Measurements from ENCODE around the gene IRAK3.
A peak's percentile ranks its signal among the peaks of the same experiment; 100 is the strongest.

IRAK3 gene

DNA sequence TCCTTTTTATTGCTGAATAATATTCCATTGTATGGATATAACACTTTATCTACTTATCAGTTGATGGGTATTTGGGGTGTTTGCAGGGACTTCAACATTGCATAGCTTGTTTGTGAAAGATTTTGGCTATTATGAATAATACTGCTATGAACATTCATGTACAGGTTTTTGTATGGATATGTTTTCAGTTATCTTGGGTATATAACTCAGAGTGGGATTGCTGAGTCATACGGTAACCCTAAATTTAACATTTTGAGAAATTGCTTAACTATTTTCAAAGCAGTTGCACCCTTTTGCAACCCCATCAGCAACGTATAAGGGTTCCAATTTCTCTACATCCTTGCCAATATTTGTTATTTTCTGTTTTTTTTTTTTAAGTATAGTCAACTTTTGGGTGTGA is 86.0 kb downstream of the IRAK3 start:
- H3K4me3 ChIP-seq (ENCODE audit: low read depth, low read length) = no peak overlapping the region
- TF ChIP-seq, protein P1, sequence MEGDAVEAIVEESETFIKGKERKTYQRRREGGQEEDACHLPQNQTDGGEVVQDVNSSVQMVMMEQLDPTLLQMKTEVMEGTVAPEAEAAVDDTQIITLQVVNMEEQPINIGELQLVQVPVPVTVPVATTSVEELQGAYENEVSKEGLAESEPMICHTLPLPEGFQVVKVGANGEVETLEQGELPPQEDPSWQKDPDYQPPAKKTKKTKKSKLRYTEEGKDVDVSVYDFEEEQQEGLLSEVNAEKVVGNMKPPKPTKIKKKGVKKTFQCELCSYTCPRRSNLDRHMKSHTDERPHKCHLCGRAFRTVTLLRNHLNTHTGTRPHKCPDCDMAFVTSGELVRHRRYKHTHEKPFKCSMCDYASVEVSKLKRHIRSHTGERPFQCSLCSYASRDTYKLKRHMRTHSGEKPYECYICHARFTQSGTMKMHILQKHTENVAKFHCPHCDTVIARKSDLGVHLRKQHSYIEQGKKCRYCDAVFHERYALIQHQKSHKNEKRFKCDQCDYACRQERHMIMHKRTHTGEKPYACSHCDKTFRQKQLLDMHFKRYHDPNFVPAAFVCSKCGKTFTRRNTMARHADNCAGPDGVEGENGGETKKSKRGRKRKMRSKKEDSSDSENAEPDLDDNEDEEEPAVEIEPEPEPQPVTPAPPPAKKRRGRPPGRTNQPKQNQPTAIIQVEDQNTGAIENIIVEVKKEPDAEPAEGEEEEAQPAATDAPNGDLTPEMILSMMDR (IDR thresholded peaks at IDR 0.05; ENCODE audit: borderline replicate concordance, insufficient read depth, low read depth, low read length) = no peak

DNA sequence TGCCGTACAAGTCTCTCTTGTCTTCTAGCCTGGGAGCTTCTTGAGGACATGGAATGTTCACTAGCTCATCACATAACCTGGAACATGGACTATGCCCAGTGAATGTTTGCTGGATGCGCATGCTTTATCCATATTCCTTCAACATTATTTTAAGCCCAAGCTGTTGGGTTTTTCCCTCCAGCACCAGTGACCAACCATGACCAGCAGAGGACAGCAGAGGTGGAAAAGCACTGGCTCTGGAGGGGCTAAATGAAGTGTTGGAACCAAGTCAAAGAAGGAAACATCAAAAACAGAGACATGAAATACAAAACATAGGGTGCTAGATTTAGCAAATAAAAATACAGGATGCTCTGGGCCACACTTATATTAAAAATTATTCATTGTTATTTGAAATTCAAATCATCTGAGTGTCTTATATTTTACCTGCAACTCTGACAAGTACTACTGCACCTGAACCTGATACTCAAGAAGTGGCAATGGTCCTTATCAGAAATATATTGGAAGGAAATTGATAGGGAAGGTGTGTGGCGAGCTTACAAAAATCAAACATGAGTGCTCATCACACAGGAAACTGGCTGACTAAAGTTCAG is 90.2 kb downstream of the IRAK3 start:
- TF ChIP-seq, protein P1 (IDR thresholded peaks at IDR 0.05; ENCODE audit: borderline replicate concordance, insufficient read depth, low read depth, low read length) = peak; percentile 55; the same call in 1 of the 2 replicates
- no peak overlapping the region for H3K4me3 ChIP-seq (ENCODE audit: low read depth, low read length)

DNA sequence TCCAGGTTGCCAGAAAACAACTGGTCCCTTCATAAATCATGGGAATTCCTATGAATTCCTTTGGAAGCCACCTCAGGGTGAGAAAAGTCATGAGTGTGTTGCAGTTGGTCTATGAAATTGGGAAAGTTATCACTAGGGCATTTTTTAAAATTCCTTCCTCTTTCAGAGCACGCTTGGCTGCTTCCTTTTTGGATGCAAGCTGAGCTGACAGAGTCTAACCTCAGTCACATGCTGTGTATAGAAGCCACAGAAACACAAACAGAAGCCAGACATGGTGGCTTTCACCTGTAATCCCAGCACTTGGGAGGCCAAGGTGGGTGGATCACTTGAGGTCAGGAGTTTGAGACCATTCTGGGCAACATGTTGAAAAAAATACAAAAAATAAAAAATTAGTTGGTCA is 91.5 kb downstream of the IRAK3 start:
- TF ChIP-seq, protein P1 (IDR thresholded peaks at IDR 0.05; ENCODE audit: borderline replicate concordance, insufficient read depth, low read depth, low read length) = no peak
- H3K4me3 ChIP-seq (ENCODE audit: low read depth, low read length) = no peak overlapping the region

DNA sequence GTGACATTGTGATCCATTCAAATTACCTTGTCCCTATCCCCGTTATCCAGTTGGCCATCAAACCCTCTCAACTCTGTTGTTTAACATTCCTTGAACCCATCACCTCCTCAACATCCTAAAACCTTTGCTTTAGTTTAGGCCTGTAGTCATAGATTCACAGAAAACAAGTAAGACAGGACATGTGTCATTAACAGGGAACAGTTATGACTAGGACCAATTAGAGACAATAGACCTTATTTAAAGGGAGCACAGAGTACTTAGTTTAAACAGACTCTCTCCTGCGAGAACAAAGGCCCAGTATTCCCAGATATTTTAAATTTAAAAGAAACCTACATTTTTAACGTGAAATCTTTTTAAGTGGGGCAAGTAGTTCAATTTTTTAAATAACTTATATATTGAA is 93.2 kb downstream of the IRAK3 start:
- no peak overlapping the region for H3K4me3 ChIP-seq (ENCODE audit: low read depth, low read length)
- TF ChIP-seq, protein P1 (IDR thresholded peaks at IDR 0.05; ENCODE audit: borderline replicate concordance, insufficient read depth, low read depth, low read length) = no peak

DNA sequence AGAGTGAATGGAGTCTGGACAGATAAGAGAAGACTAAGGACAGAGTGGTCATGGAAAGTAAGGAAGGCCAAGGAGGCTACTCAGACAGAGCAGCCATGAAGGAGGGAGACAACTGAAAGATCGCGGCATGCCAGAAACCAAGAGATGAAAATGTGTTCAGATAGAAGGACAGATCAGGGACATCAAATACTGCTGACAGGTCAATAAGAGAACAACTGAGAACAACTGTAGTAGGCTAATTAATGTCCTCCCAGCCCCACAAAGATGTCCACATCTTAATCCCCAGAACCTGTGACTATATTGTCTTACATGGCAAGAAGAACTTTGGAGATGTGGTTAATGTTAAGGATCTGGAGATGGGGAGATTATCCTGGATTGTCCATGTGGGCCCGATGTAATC is 98.3 kb downstream of the IRAK3 start:
- TF ChIP-seq, protein P1 (IDR thresholded peaks at IDR 0.05; ENCODE audit: borderline replicate concordance, insufficient read depth, low read depth, low read length) = no peak
- H3K4me3 ChIP-seq (ENCODE audit: low read depth, low read length) = no peak overlapping the region

DNA sequence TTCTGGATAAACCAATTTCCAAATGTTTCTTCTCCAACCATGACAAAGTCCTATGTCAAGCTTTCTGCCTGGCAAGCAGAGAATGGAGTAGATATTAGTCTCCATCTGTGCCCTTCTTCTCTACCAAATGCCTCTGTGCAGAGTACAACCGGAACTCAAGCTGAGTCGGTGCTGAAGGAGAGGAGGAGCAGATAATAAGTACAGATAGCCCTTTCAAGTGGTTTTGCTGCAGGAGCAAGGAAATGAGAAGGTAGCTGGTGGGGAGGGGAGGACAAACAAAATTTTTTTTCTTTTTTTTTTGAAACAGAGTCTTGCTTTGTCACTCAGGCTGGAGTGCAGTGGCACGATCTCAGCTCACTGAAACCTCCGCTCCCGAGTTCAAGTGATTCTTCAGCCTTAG is 99.1 kb downstream of the IRAK3 start:
- no peak overlapping the region for H3K4me3 ChIP-seq (ENCODE audit: low read depth, low read length)
- TF ChIP-seq, protein P1 (IDR thresholded peaks at IDR 0.05; ENCODE audit: borderline replicate concordance, insufficient read depth, low read depth, low read length) = no peak

DNA sequence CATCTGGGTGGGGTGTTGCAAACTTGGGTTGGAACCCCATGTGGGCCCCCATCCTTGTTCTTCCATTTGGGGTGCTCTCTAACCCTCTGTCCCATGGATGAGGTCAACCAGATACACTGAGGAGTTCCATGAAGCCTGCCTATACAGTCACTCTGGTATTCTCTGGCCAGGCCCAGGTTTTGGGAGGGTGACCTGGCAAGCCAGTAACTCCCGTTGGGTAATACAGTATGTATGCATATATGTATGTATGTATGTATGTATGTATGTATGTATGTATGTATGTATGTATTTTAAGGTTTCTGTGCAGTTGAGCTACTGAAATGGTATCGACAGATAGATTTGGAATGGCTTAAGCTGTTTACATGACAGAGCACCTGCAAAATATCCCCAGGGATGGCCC is 100.5 kb downstream of the IRAK3 start:
- TF ChIP-seq, protein P1 (IDR thresholded peaks at IDR 0.05; ENCODE audit: borderline replicate concordance, insufficient read depth, low read depth, low read length) = no peak
- no peak overlapping the region for H3K4me3 ChIP-seq (ENCODE audit: low read depth, low read length)

Data from GM12875 (cell line).